K562 (cell line): ENCODE data around the gene LPAR3.

Experiments used
- CTCF ChIP-seq, 3 experiments: IDR thresholded peaks in 2 of 3; conservative IDR thresholded peaks in 1 of 3; 2 replicates each; pipeline ENCODE4 v1.5.1; 2011 to 2012; ENCODE audit warnings: low read length in 3 of 3, mild to moderate bottlenecking in 3 of 3, control low read depth in 2 of 3, improper control_type of control experiment in 1 of 3, inconsistent platforms in 1 of 3, low read depth in 1 of 3, mixed read lengths in 1 of 3, moderate library complexity in 1 of 3; ENCODE audit not compliant: insufficient read depth in 2 of 3
- EZH2 ChIP-seq: IDR thresholded peaks from 2 replicates; pipeline ENCODE4 v1.6.1; 2012; ENCODE audit warnings: low read depth, mild to moderate bottlenecking, inconsistent platforms, low read length, borderline replicate concordance
- FOXJ3 ChIP-seq: sonication (generic); formaldehyde crosslinking; IDR thresholded peaks from 2 replicates; pipeline ENCODE4 v1.4.0; 2020; ENCODE audit warnings: mild to moderate bottlenecking, missing genetic modification reagents
- HMGN3 ChIP-seq: IDR thresholded peaks from 2 replicates; pipeline ENCODE4 v1.6.1; 2011; ENCODE audit warnings: borderline replicate concordance, low read depth, mild to moderate bottlenecking, mixed read lengths, low read length; ENCODE audit not compliant: insufficient read length; ENCODE audit errors: extremely low read depth
- MCM3 ChIP-seq: fragments of 450-650 bp; IDR thresholded peaks from 2 replicates; pipeline ENCODE4 v1.6.1; 2016
- MXI1 ChIP-seq: IDR thresholded peaks from 2 replicates; pipeline ENCODE4 v1.6.1; 2011; ENCODE audit warnings: low read depth, mild to moderate bottlenecking, improper control_type of control experiment, low read length
- POU5F1 ChIP-seq: fragments of 150-350 bp; IDR thresholded peaks from 2 replicates; pipeline ENCODE4 v1.6.1; 2014; ENCODE audit warnings: borderline replicate concordance, low read length, low read depth, mild to moderate bottlenecking; ENCODE audit not compliant: partially characterized antibody
- TBP ChIP-seq: optimal IDR thresholded peaks from 2 replicates; pipeline ENCODE3; 2011; ENCODE audit warnings: low read depth, low read length, improper control_type of control experiment
- YY1 ChIP-seq, 3 experiments: IDR thresholded peaks; 2 replicates each; pipeline ENCODE4 v1.6.1; 2011; ENCODE audit warnings: low read length in 2 of 3, mild to moderate bottlenecking in 2 of 3, moderate library complexity in 2 of 3, borderline replicate concordance in 1 of 3, control low read depth in 1 of 3, low read depth in 1 of 3; ENCODE audit not compliant: insufficient read depth in 3 of 3, insufficient replicate concordance in 2 of 3, control insufficient read depth in 1 of 3, insufficient read length in 1 of 3; ENCODE audit errors: extremely low read depth in 1 of 3
- ZNF121 ChIP-seq: sonication (generic); formaldehyde crosslinking; conservative IDR thresholded peaks from 2 replicates; pipeline ENCODE4 v1.8.0; 2022; ENCODE audit warnings: missing genetic modification reagents

GRCh38 chr1:84833194-84833593 is 59.8 kb downstream of the LPAR3 start:
- TF ChIP-seq CTCF (IDR thresholded peaks at IDR 0.05 in 2 of 3, conservative IDR thresholded peaks at IDR 0.05 in 1 of 3; ENCODE audit: insufficient read depth in 2 of 3, low read depth in 1 of 3, low read length in 3 of 3), result no peak
- TF ChIP-seq MCM3, result no peak
- TF ChIP-seq HMGN3, result no peak
- TF ChIP-seq TBP, result no peak
- TF ChIP-seq EZH2, result no peak
- TF ChIP-seq POU5F1, result no peak
- no peak for TF ChIP-seq ZNF121
- TF ChIP-seq MXI1, result no peak
- no peak for TF ChIP-seq YY1 (IDR thresholded peaks at IDR 0.05; ENCODE audit: borderline replicate concordance in 1 of 3, control insufficient read depth in 1 of 3, extremely low read depth in 1 of 3, insufficient read depth in 3 of 3, insufficient read length in 1 of 3, insufficient replicate concordance in 2 of 3, low read depth in 1 of 3, low read length in 2 of 3)
- TF ChIP-seq FOXJ3 (CRISPR knock-in tag), result no peak
